Measurements from ENCODE around the gene ZBED6.
"Not testable (repeated sequence)": the region's sequence is repeated elsewhere in the genome, so short reads cannot be mapped to it uniquely, and the experiment has no call there.

Gene ZBED6

GRCh38 chr1:203795441-203796235 lies at the start of gene ZBED6, which contains the start of gene ZC3H11A:
Gene ZBED6, plus strand, starts transcription at chr1:203795623. Its CDS starts 1,900 bp downstream, at chr1:203797523.
Gene ZC3H11A, plus strand, starts transcription at chr1:203795623. Its CDS starts 21,448 bp downstream, at chr1:203817071.
- DNase-seq (ENCODE audit: low read depth, low spot score): peak; percentile 97

GRCh38 chr1:203746281-203746680 lies 49.1 kb upstream of the ZBED6 start:
- no peak for DNase-seq (ENCODE audit: low read depth, low spot score)

GRCh38 chr1:203751051-203751450 lies 44.4 kb upstream of the ZBED6 start:
- no peak for DNase-seq (ENCODE audit: low read depth, low spot score)

GRCh38 chr1:203751618-203752361 lies 43.6 kb upstream of the ZBED6 start:
- not testable (repeated sequence) for DNase-seq (ENCODE audit: low read depth, low spot score)

- no peak for DNase-seq (ENCODE audit: low read depth, low spot score)
These were observed 41.0 kb upstream of the ZBED6 start for GRCh38 chr1:203754455-203754864.

- DNase-seq (ENCODE audit: low read depth, low spot score): no peak
These were observed 39.4 kb upstream of the ZBED6 start for GRCh38 chr1:203756036-203756435.

- DNase-seq (ENCODE audit: low read depth, low spot score): peak; percentile 47
These were observed 36.7 kb upstream of the ZBED6 start for GRCh38 chr1:203758749-203759148.

- DNase-seq (ENCODE audit: low read depth, low spot score): no peak
These were observed 34.9 kb upstream of the ZBED6 start for GRCh38 chr1:203760506-203760905.

GRCh38 chr1:203761958-203762357 lies 33.5 kb upstream of the ZBED6 start:
- not testable (repeated sequence) for DNase-seq (ENCODE audit: low read depth, low spot score)

- no peak for DNase-seq (ENCODE audit: low read depth, low spot score)
These were observed 31.9 kb upstream of the ZBED6 start for GRCh38 chr1:203763505-203763904.

- DNase-seq (ENCODE audit: low read depth, low spot score): no peak
These were observed 31.1 kb upstream of the ZBED6 start for GRCh38 chr1:203764105-203765028.

- DNase-seq (ENCODE audit: low read depth, low spot score): no peak
These were observed 30.2 kb upstream of the ZBED6 start, which contains the start of gene LAX1 for GRCh38 chr1:203765029-203765837. Gene LAX1, plus strand, starts transcription at chr1:203765183. Its CDS starts 383 bp downstream, at chr1:203765566.

GRCh38 chr1:203768256-203768655 lies 27.2 kb upstream of the ZBED6 start:
- DNase-seq (ENCODE audit: low read depth, low spot score): no peak

- no peak for DNase-seq (ENCODE audit: low read depth, low spot score)
These were observed 25.7 kb upstream of the ZBED6 start for GRCh38 chr1:203769505-203770343.

GRCh38 chr1:203771901-203772301 lies 23.5 kb upstream of the ZBED6 start:
- DNase-seq (ENCODE audit: low read depth, low spot score): peak; percentile 41

GRCh38 chr1:203772836-203773235 lies 22.6 kb upstream of the ZBED6 start:
- DNase-seq (ENCODE audit: low read depth, low spot score): no peak

GRCh38 chr1:203776636-203777035 lies 18.8 kb upstream of the ZBED6 start:
- no peak for DNase-seq (ENCODE audit: low read depth, low spot score)

- DNase-seq (ENCODE audit: low read depth, low spot score): no peak
These were observed 17.8 kb upstream of the ZBED6 start for GRCh38 chr1:203777596-203777995.

- DNase-seq (ENCODE audit: low read depth, low spot score): no peak
These were observed 17.3 kb upstream of the ZBED6 start for GRCh38 chr1:203778146-203778545.

GRCh38 chr1:203778789-203779188 lies 16.6 kb upstream of the ZBED6 start:
- no peak for DNase-seq (ENCODE audit: low read depth, low spot score)

Data from ELF-1 (cell line).